ENCODE measurements around the gene HEBP2.
A peak's percentile ranks its signal among the peaks of the same experiment; 100 is the strongest.

Gene HEBP2

GRCh38 chr6:138397128-138398122 is 6.6 kb upstream of the HEBP2 start:
- DNase-seq: no peak

GRCh38 chr6:138400326-138400725 is 3.7 kb upstream of the HEBP2 start:
- DNase-seq: no peak

GRCh38 chr6:138401960-138402837 is 1.8 kb upstream of the HEBP2 start:
- DNase-seq: no peak

GRCh38 chr6:138402838-138403187 is 1.2 kb upstream of the HEBP2 start:
- no peak for DNase-seq

- peak; percentile 53 for DNase-seq
These were observed 661 bp upstream of the HEBP2 start for GRCh38 chr6:138403324-138403800.

GRCh38 chr6:138404666-138405337 is 779 bp downstream of the HEBP2 start:
- peak; percentile 39 for DNase-seq

- DNase-seq: no peak
These were observed 1.9 kb downstream of the HEBP2 start for GRCh38 chr6:138405816-138406413.

- DNase-seq: peak; percentile 50
These were observed 2.4 kb downstream of the HEBP2 start for GRCh38 chr6:138406443-138406842.

- peak; percentile 13 for DNase-seq
These were observed 6.2 kb downstream of the HEBP2 start for GRCh38 chr6:138410048-138410735.

- no peak for DNase-seq
These were observed 7.2 kb downstream of the HEBP2 start for GRCh38 chr6:138410972-138411880.

GRCh38 chr6:138415125-138415524 is 11.1 kb downstream of the HEBP2 start:
- no peak for DNase-seq

GRCh38 chr6:138416206-138416605 is 12.2 kb downstream of the HEBP2 start:
- DNase-seq: no peak

- DNase-seq: no peak
These were observed 13.6 kb downstream of the HEBP2 start for GRCh38 chr6:138417493-138418117.

GRCh38 chr6:138418118-138418742 is 14.2 kb downstream of the HEBP2 start:
- DNase-seq: no peak

GRCh38 chr6:138419766-138420165 is 15.7 kb downstream of the HEBP2 start:
- no peak for DNase-seq

GRCh38 chr6:138420356-138420755 is 16.3 kb downstream of the HEBP2 start:
- DNase-seq: no peak

- DNase-seq: no peak
These were observed 17.1 kb downstream of the HEBP2 start for GRCh38 chr6:138421089-138421488.

GRCh38 chr6:138421608-138422007 is 17.6 kb downstream of the HEBP2 start:
- no peak for DNase-seq

- DNase-seq: peak; percentile 28
These were observed 18.8 kb downstream of the HEBP2 start for GRCh38 chr6:138422861-138423260.

All from hematopoietic multipotent progenitor cell treated with erythropoietin and hydrocortisone succinate and interleukin-3 and kit ligand, for 6 days (in vitro differentiated cells).